Esophagus squamous epithelium (tissue), 4 donors: ENCODE results near the gene PTPRN2.

ENCODE experiments used
- CTCF ChIP-seq, 6 experiments: fragments of 450-650 bp in 4 of 6; fragments of 200-600 bp in 2 of 6; sonication (generic) in 2 of 6; IDR thresholded peaks; one replicate each; pipeline ENCODE4 v1.5.1; 2016 to 2019; ENCODE audit warnings: antibody characterized with exemption in 6 of 6, mild to moderate bottlenecking in 4 of 6, moderate library complexity in 4 of 6
- POLR2A ChIP-seq, 4 donors: fragments of 450-650 bp; IDR thresholded peaks; one replicate each; pipeline ENCODE4 v1.6.1; 2017; ENCODE audit warnings: antibody characterized with exemption in 4 of 4, mild to moderate bottlenecking in 4 of 4, moderate library complexity in 3 of 4

GRCh38 chr7:157828881-157829280, 758.7 kb downstream of the PTPRN2 start:
- no peak for TF ChIP-seq CTCF (IDR thresholded peaks at IDR 0.05)
- TF ChIP-seq POLR2A (IDR thresholded peaks at IDR 0.05), result no peak
